Esophagus (tissue), 2 donors: Measurements from ENCODE around the gene CELA1. TPM values are rescaled to one million over a fixed set of nuclear protein-coding genes. Genes with fewer than 3 reads are reported as not detected.

ENCODE experiments used
- H3K27ac ChIP-seq, 2 donors: one replicate each; pipeline ENCODE4 v1.5.1; 2013; ENCODE audit warnings: low read depth in 2 of 2, mild to moderate bottlenecking in 2 of 2, inconsistent platforms in 1 of 2, low read length in 1 of 2, moderate library complexity in 1 of 2
- H3K27me3 ChIP-seq, 2 donors: one replicate each; pipeline ENCODE4 v1.6.1; 2013; ENCODE audit warnings: low read length in 2 of 2, control low read depth in 1 of 2, mild to moderate bottlenecking in 1 of 2; ENCODE audit not compliant: insufficient read depth in 2 of 2, control insufficient read depth in 1 of 2
- H3K36me3 ChIP-seq, 2 donors: one replicate each; pipeline ENCODE4 v1.6.1; 2013; ENCODE audit warnings: low read length in 1 of 2; ENCODE audit not compliant: control insufficient read depth in 2 of 2, insufficient read depth in 2 of 2
- H3K4me1 ChIP-seq, 2 donors: one replicate each; pipeline ENCODE4 v1.6.1; 2013; ENCODE audit warnings: low read length in 1 of 2; ENCODE audit not compliant: control insufficient read depth in 2 of 2, insufficient read depth in 2 of 2
- H3K4me3 ChIP-seq, 2 donors: one replicate each; pipeline ENCODE4 v1.5.1; 2013; ENCODE audit warnings: low read length in 2 of 2, mild to moderate bottlenecking in 2 of 2, low read depth in 1 of 2, moderate library complexity in 1 of 2
- H3K9me3 ChIP-seq, 2 donors: one replicate each; pipeline ENCODE4 v1.6.1; 2013; ENCODE audit warnings: mild to moderate bottlenecking in 2 of 2, low read depth in 1 of 2, low read length in 1 of 2, moderate library complexity in 1 of 2; ENCODE audit not compliant: control insufficient read depth in 2 of 2, insufficient read depth in 1 of 2
- WGBS, 2 donors: extraction: QIAGEN DNeasy Blood & Tissue Kit; methylation state at CpG; one replicate each; pipeline ENCODE4 v1.1.7; 2013; 5-methylcytosine and 5-hydroxymethylcytosine counted together
- polyA plus RNA-seq, 2 donors: library from polyadenylated mRNA; stranded (reverse); fragments of 200-250 nt; gene quantifications; one replicate each; pipeline ENCODE4 v1.2.3, GENCODE V29; 2013
- donor health status: healthy with polysubstance abuse.
- donor health status: Bipolar disorder and iron deficiency.

Gene CELA1
- polyA plus RNA-seq, 2 donors = not detected

DNA sequence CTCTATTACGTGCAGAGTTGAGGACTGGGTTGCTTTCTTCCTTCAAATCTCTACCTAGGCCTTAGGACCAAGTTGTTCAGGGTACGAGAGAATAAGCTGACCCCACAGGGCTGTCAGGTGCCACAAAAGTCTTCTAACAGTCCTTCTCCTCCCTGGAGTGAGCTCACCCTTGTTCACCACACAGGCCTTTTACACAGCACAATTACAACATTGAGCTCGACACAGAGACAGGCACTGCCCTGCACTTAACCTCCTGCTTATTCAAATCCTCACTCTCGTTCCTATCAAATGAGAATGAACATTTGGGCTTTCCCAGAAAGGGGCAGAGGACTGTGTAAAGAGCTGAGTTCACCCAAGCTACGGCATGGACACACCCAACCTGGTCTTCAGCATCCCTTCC is 42.4 kb upstream of the CELA1 start:
- Histone ChIP-seq H3K9me3 (no peaks in the 10 kb centered on the region), H3K4me1 (peaks cover 0 to 3% of the 10 kb centered on the region in 2 donors), H3K27ac (no peak overlapping the region), H3K36me3 (no peaks in the 10 kb centered on the region), H3K27me3 (no peaks in the 10 kb centered on the region), H3K4me3 (no peak overlapping the region)
- WGBS, 2 donors = 85 to 89% methylated on average over 5 of the region's 5 CpGs

DNA sequence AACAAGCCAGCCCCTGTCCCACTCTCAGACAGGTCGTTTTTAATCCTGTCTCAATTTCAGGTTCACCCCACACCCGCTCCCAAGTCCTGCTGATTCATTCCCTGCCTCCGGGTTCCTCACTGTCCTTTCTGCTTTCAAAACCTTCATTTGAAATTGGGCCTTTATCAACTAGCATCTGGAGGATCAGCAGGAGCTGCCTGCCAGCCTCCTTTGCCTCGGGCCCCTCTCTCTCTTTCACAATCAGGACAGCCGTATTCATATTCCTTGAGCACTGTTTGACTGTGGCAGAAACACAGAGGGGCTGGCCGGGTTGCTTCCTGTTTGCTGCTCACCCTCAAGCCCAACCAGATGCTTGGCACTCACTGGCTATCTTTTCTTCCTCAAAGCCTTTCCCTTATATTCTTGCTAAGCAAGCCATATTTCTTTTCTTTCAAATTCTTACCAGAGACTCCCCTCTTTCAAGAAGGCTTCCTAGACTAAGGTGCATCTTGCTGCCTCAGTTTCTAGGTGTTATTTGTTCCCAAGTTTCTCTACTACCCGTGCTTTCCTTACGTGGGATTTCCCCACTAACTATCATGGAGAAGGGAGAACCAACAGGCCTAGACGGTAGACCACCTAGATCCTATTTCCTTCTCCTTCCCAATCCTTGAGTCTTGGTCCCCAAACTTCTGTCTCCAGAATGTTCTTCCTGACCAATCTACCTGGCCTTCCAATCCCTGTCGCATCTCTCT is 41.8 kb upstream of the CELA1 start:
- H3K4me3 ChIP-seq = no peak overlapping the region
- no peaks in the 10 kb centered on the region for H3K9me3 ChIP-seq
- H3K36me3 ChIP-seq = no peaks in the 10 kb centered on the region
- 47 to 64% methylated on average over 10 of the region's 10 CpGs for WGBS, 2 donors
- H3K4me1 ChIP-seq = peaks cover 0 to 3% of the 10 kb centered on the region in 2 donors
- no peak overlapping the region for H3K27ac ChIP-seq
- no peaks in the 10 kb centered on the region for H3K27me3 ChIP-seq

GRCh38 chr12:51386351-51386750 is 39.9 kb upstream of the CELA1 start:
- WGBS, 2 donors = 77 to 79% methylated on average over 4 of the region's 4 CpGs
- H3K27ac ChIP-seq = no peak overlapping the region
- no peak overlapping the region for H3K4me3 ChIP-seq
- no peaks in the 10 kb centered on the region for H3K36me3 ChIP-seq
- H3K27me3 ChIP-seq = no peaks in the 10 kb centered on the region
- H3K4me1 ChIP-seq = peaks cover 0 to 3% of the 10 kb centered on the region in 2 donors
- H3K9me3 ChIP-seq = no peaks in the 10 kb centered on the region

DNA sequence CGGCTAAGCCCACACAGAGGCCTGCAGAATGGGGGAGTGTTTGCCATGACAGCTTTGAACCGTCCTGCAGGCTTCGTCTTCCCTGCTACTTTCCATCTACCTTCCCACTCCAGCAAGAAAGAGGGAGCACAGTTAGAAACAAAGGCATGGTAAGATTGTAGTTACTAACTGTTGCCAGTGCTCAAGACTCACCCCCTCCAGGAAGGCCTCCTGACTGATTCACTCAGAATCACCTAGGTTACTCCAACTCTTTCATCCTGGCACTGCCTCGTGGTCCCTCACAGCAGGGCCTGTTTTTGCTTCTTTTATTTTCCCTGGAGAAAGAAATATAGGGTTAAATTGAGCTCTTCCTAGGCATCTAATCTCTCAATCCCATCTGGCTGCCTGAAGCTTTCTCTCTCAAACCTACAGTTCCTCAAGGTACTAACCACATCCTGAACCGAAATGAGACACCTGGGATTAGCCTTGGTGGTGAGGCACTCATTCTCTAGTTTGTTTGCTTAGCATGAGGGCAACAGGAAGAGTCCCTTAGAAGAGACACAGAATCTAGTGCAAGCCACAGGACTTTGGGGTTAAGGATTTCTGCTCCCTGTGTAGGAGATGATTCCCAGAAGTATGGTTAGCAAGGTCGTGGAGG is 36.9 kb upstream of the CELA1 start:
- no peaks in the 10 kb centered on the region for H3K9me3 ChIP-seq
- no peak overlapping the region for H3K27ac ChIP-seq
- H3K27me3 ChIP-seq = no peaks in the 10 kb centered on the region
- H3K36me3 ChIP-seq = peaks cover 0 to 4% of the 10 kb centered on the region in 2 donors
- H3K4me1 ChIP-seq = no peaks in the 10 kb centered on the region
- WGBS, 2 donors = 69 to 71% methylated on average over 6 of the region's 6 CpGs
- no peak overlapping the region for H3K4me3 ChIP-seq

- Histone ChIP-seq H3K4me3 (no peak overlapping the region), H3K4me1 (no peaks in the 10 kb centered on the region), H3K36me3 (peaks cover 0 to 4% of the 10 kb centered on the region in 2 donors), H3K9me3 (no peaks in the 10 kb centered on the region), H3K27me3 (no peaks in the 10 kb centered on the region), H3K27ac (no peak overlapping the region)
- 92 to 93% methylated on average over 7 of the region's 7 CpGs for WGBS, 2 donors
Measured at GRCh38 chr12:51382173-51382572, 35.7 kb upstream of the CELA1 start.

DNA sequence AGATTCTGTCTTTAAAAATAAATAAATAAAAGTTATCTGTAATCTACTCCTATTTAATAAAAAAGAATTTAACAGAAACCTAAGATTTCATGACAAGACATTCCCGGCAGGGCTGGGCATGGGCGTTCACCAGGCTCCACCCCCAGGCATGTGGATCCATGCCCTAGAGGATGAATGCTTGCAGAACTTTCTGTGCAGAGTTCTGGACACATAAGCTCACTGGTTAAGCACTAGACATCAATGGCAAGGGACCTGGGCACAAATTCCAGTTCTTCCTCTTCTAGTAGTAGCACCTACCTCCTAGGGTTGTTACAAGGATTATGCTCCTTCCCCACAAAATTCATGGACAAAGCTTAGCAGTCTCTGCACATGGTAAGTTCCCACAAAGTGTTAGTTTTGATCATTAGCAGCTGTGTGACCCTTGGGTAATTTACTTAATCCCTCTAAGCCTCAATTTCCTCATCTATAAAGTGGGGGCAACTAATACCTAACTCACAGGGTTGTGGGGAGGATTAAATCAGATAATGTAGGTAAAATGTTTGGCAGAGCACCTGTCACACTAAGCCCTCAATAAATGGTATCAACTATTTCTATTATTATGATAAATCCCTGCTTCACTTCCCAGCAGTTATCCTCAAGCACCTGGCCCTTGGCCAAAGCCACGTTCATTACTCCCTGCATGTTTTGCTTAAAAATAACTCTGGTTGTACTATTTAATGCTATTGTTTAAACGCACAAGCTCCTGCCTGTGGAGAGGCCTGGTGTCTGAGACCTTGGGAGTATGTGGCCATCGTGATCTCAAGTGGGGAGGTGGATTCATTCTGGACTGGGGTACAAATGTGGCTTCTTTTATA is 35.0 kb upstream of the CELA1 start:
- Histone ChIP-seq H3K9me3 (no peaks in the 10 kb centered on the region), H3K36me3 (peaks cover 0 to 4% of the 10 kb centered on the region in 2 donors), H3K4me1 (no peaks in the 10 kb centered on the region), H3K27me3 (no peaks in the 10 kb centered on the region), H3K27ac (no peak overlapping the region), H3K4me3 (no peak overlapping the region)
- 31 to 48% methylated on average over 5 of the region's 5 CpGs for WGBS, 2 donors

- H3K4me1 ChIP-seq = no peaks in the 10 kb centered on the region
- 92 to 95% methylated on average over 11 of the region's 11 CpGs for WGBS, 2 donors
- no peaks in the 10 kb centered on the region for H3K9me3 ChIP-seq
- H3K36me3 ChIP-seq = peaks cover 0 to 4% of the 10 kb centered on the region in 2 donors
- H3K4me3 ChIP-seq = no peak overlapping the region
- H3K27ac ChIP-seq = no peak overlapping the region
- H3K27me3 ChIP-seq = no peaks in the 10 kb centered on the region
Measured at GRCh38 chr12:51379571-51379970, 33.1 kb upstream of the CELA1 start.

DNA sequence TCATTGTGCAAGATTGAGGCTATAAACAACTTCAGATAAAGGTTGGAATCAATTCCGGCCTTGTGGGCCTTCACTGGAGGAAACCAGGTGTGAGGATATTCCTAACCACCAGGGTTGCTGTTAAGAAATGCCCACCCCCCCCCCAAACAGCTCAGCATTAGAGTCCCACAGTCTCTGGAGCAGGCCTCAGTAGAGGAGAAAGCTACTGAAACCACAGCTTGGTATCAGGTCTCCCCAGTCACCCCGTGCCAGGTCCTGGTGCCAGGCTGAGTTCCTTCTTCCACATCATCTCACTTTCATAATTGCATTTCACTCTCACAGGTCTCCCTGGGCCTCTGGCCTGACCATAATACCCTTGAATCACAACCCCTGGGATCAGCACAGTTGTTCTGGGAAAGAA is 32.3 kb upstream of the CELA1 start:
- Histone ChIP-seq H3K36me3 (peaks cover 0 to 4% of the 10 kb centered on the region in 2 donors), H3K4me1 (no peaks in the 10 kb centered on the region), H3K4me3 (no peak overlapping the region), H3K27me3 (no peaks in the 10 kb centered on the region), H3K27ac (no peak overlapping the region), H3K9me3 (no peaks in the 10 kb centered on the region)
- 84 to 92% methylated on average over 2 of the region's 2 CpGs for WGBS, 2 donors

DNA sequence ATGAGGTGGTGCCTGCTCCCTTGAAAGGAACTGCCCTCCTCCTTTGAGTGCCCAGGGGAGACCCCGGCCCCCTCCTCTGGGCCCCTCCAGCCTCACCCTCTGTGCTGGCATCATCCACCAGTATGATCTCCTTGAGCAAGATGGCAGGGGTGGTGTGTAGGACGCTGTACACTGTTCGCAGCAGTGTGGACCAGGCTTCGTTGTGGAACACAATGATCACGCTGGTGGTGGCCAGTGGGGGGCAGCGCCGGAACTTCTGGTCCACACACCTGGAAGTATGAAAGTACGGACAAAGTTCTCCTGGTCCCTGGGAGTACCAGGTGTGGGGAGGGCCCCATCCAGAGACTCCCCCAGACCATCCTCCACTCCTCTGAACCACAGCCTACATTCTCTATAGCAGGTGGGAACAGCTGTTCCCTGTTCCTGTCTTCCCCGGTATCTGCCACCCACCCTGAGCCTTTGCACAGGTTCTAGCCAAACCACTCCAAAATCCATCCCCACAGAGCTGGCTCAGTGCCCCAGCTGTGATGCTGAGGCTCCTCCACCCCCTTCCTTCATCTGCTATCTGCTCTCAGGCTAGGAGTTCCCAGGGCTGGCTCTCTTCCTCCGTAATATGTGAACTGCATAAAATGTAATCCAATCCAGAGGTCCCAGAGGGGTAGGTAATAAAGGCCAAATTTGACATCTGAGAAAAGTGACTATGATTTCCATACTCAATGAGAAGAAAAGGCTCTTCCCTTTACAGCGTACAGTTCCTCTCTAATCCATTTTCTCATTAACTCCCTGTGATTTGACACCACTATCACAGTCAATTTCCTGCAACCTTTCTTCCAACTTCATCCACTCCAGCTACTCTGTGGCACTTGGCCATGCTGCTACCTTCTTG is 30.9 kb upstream of the CELA1 start:
- Histone ChIP-seq H3K36me3 (peaks cover 0 to 4% of the 10 kb centered on the region in 2 donors), H3K4me1 (no peaks in the 10 kb centered on the region), H3K4me3 (no peak overlapping the region), H3K27ac (no peak overlapping the region), H3K9me3 (no peaks in the 10 kb centered on the region), H3K27me3 (no peaks in the 10 kb centered on the region)
- 90 to 91% methylated on average over 11 of the region's 11 CpGs for WGBS, 2 donors
